A549 (cell line): ENCODE data around the gene MEIOC. TPM values are rescaled to one million over a fixed set of nuclear protein-coding genes. Genes with fewer than 3 reads are reported as not detected.
A peak's percentile ranks its signal among the peaks of the same experiment; 100 is the strongest.
"Not testable (repeated sequence)": the region's sequence is repeated elsewhere in the genome, so short reads cannot be mapped to it uniquely, and the experiment has no call there.

ENCODE experiments used
- ATAC-seq, 2 experiments: fragments of 200-7000 bp in 1 of 2; fragments of >200 bp in 1 of 2; cut with Nextera tagmentation in 1 of 2; cut with Tn5 transposase in 1 of 2; 3 replicates each; pipeline versions ENCODE4 v1.8.0 to v1.9.1; 2018 to 2020; ENCODE audit warnings: mild to moderate bottlenecking in 1 of 2, moderate library complexity in 1 of 2
- CTCF ChIA-PET: fragments of 300-600 bp; sonication (Branson Sonifier 250); formaldehyde crosslinking; extraction: SDS; loops from one replicate; lab custom pipeline; 2021; ENCODE audit warnings: antibody characterized with exemption, inconsistent platforms; lab: Yijun Ruan, JAX
- POLR2A ChIA-PET: fragments of 350-600 bp; formaldehyde crosslinking; extraction: SDS; loops from one replicate; lab custom pipeline; 2021; ENCODE audit warnings: antibody characterized with exemption, inconsistent platforms; lab: Yijun Ruan, JAX
- DNase-seq, 2 experiments: peaks; one replicate each; pipeline versions ENCODE4 v3.0.0 to v3.0.0-alpha.2; 2011 to 2016; ENCODE audit warnings: low read depth in 1 of 2, low spot score in 1 of 2
- FAIRE-seq: peaks from 2 replicates; lab custom pipeline; 2011; peaks lifted over from hg19 to GRCh38; lab: Jason Lieb, UNC
- H3K27ac ChIP-seq, 2 experiments: fragments of >200 bp; sonication (Bioruptor Twin); formaldehyde crosslinking; 3 replicates each; pipeline ENCODE4 v1.5.1; 2016 to 2017
- H3K4me1 ChIP-seq: fragments of >200 bp; sonication (Bioruptor Twin); formaldehyde crosslinking; 3 replicates; pipeline ENCODE4 v1.6.1; 2016
- H3K4me2 ChIP-seq: fragments of >200 bp; sonication (Bioruptor Twin); formaldehyde crosslinking; 3 replicates; pipeline ENCODE4 v1.6.1; 2016
- H3K4me3 ChIP-seq: fragments of >200 bp; sonication (Bioruptor Twin); formaldehyde crosslinking; 3 replicates; pipeline ENCODE4 v1.5.1; 2016
- H3K9me3 ChIP-seq: fragments of >200 bp; sonication (Bioruptor Twin); formaldehyde crosslinking; 3 replicates; pipeline ENCODE4 v1.6.1; 2016
- BHLHE40 ChIP-seq: IDR thresholded peaks from 2 replicates; pipeline ENCODE4 v1.6.1; 2012; ENCODE audit warnings: low read depth, low read length, inconsistent platforms
- CEBPB ChIP-seq, 2 experiments: fragments of >200 bp in 1 of 2; sonication (Bioruptor Twin) in 1 of 2; formaldehyde crosslinking in 1 of 2; IDR thresholded peaks; 2 replicates each; pipeline ENCODE4 v1.6.1; 2012 to 2016
- EHF ChIP-seq: fragments of 250-450 bp; sonication (Bioruptor Pico); IDR thresholded peaks from 2 replicates; pipeline ENCODE4 v1.5.0; 2020; ENCODE audit warnings: mild to moderate bottlenecking
- ESRRA ChIP-seq: fragments of 150-350 bp; IDR thresholded peaks from 2 replicates; pipeline ENCODE4 v1.6.1; 2014; ENCODE audit warnings: mild to moderate bottlenecking, low read length, borderline replicate concordance
- FOSL2 ChIP-seq, 2 experiments: fragments of 450-650 bp in 1 of 2; fragments of >200 bp in 1 of 2; sonication (Bioruptor Twin) in 1 of 2; formaldehyde crosslinking; IDR thresholded peaks; 2 replicates each; pipeline versions ENCODE4 v1.5.0 to v1.6.1; 2016 to 2020; ENCODE audit warnings: mild to moderate bottlenecking in 1 of 2, moderate library complexity in 1 of 2
- GATA3 ChIP-seq: IDR thresholded peaks from 2 replicates; pipeline ENCODE4 v1.6.1; 2012; ENCODE audit warnings: borderline replicate concordance
- HDAC2 ChIP-seq: fragments of 200-600 bp; sonication (generic); IDR thresholded peaks from 2 replicates; pipeline ENCODE4 v1.6.1; 2016
- HEYL ChIP-seq: fragments of 250-450 bp; sonication (Bioruptor Pico); IDR thresholded peaks from 2 replicates; pipeline ENCODE4 v1.8.0; 2021; ENCODE audit warnings: mild to moderate bottlenecking, moderate library complexity
- KDM1A ChIP-seq: fragments of 200-600 bp; sonication (generic); IDR thresholded peaks from 2 replicates; pipeline ENCODE4 v1.6.1; 2016; ENCODE audit warnings: low read depth, mild to moderate bottlenecking
- MAFK ChIP-seq: fragments of 450-650 bp; IDR thresholded peaks from 2 replicates; pipeline ENCODE4 v1.6.1; 2014; ENCODE audit not compliant: partially characterized antibody
- MYC ChIP-seq: IDR thresholded peaks from 2 replicates; pipeline ENCODE4 v1.6.1; 2012; ENCODE audit warnings: mild to moderate bottlenecking, inconsistent platforms, low read length, improper control_type of control experiment, borderline replicate concordance
- NPAS2 ChIP-seq: fragments of 250-450 bp; sonication (Bioruptor Pico); IDR thresholded peaks from 2 replicates; pipeline ENCODE4 v1.8.0; 2022; ENCODE audit warnings: mild to moderate bottlenecking, moderate library complexity, borderline replicate concordance
- RAD21 ChIP-seq, 2 experiments: fragments of >200 bp in 1 of 2; sonication (Bioruptor Twin) in 1 of 2; formaldehyde crosslinking in 1 of 2; IDR thresholded peaks in 1 of 2; conservative IDR thresholded peaks in 1 of 2; 2 replicates in 1 of 2; 3 replicates in 1 of 2; pipeline ENCODE4 v1.6.1; 2012 to 2018; ENCODE audit warnings: inconsistent platforms in 1 of 2
- RARB ChIP-seq: fragments of 250-450 bp; sonication (Bioruptor Pico); IDR thresholded peaks from 2 replicates; pipeline ENCODE4 v1.8.0; 2021; ENCODE audit warnings: mild to moderate bottlenecking, moderate library complexity
- RNF2 ChIP-seq: fragments of 200-600 bp; sonication (generic); IDR thresholded peaks from 2 replicates; pipeline ENCODE4 v1.6.1; 2016; ENCODE audit warnings: low read depth, mild to moderate bottlenecking, antibody characterized with exemption, moderate library complexity, borderline replicate concordance
- SMC3 ChIP-seq: fragments of >200 bp; sonication (Bioruptor Twin); formaldehyde crosslinking; IDR thresholded peaks from 3 replicates; pipeline ENCODE4 v1.6.1; 2018; ENCODE audit warnings: inconsistent platforms
- ZC3H11A ChIP-seq: fragments of 450-650 bp; IDR thresholded peaks from 2 replicates; pipeline ENCODE4 v1.6.1; 2014; ENCODE audit warnings: antibody characterized with exemption, mild to moderate bottlenecking
- ZSCAN20 ChIP-seq: fragments of 250-450 bp; sonication (Bioruptor Pico); IDR thresholded peaks from 2 replicates; pipeline ENCODE4 v1.8.0; 2022; ENCODE audit warnings: mild to moderate bottlenecking, moderate library complexity
- WGBS: methylation state at CpG from one replicate; pipeline ENCODE4 v1.1.6; 2017; ENCODE audit errors: missing lambda C conversion rate; 5-methylcytosine and 5-hydroxymethylcytosine counted together
- polyA plus RNA-seq, 4 experiments: library from polyadenylated mRNA; depleted of rRNA in 3 of 4; stranded (reverse); fragments of >200 nt; fragmentation: RNase III in 1 of 4; extraction: RNeasy Plus Mini Kit Qiagen cat#74134 plus additional on column Dnase treatment in 1 of 4; gene quantifications; 2 replicates in 3 of 4; 3 replicates in 1 of 4; pipeline ENCODE4 v1.2.3, GENCODE V29; 2011 to 2017
- TF ChIP-seq, protein P1 (sequence below): fragments of >200 bp; sonication (Bioruptor Twin); formaldehyde crosslinking; IDR thresholded peaks from 3 replicates; pipeline ENCODE4 v1.5.1; 2016
- TF ChIP-seq, protein P2 (sequence below): IDR thresholded peaks from 2 replicates; pipeline ENCODE4 v1.6.1; 2012

Gene MEIOC
- polyA plus RNA-seq, 2 of the 4 experiments (the other 2 are of a cell fraction): 5.9 to 18.2 TPM

DNA sequence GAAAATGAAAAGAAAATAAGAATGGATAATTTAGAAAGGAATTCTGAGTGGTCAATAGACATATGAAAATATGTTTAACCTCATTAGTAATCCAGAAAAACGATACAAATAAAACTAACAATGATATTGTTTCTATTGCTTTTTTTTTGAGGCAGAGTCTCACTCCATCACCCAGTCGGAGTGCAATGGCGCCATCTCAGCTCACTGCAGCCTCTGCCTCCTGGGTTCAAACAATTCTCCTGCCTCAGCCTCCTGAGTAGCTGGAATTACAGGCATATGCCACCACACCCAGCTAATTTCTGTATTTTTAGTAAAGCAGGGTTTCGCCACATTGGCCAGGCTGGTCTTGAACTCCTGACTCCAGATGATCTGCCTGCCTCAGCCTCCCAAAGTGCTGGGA is 21.9 kb upstream of the MEIOC start:
- TF ChIP-seq, protein P1, sequence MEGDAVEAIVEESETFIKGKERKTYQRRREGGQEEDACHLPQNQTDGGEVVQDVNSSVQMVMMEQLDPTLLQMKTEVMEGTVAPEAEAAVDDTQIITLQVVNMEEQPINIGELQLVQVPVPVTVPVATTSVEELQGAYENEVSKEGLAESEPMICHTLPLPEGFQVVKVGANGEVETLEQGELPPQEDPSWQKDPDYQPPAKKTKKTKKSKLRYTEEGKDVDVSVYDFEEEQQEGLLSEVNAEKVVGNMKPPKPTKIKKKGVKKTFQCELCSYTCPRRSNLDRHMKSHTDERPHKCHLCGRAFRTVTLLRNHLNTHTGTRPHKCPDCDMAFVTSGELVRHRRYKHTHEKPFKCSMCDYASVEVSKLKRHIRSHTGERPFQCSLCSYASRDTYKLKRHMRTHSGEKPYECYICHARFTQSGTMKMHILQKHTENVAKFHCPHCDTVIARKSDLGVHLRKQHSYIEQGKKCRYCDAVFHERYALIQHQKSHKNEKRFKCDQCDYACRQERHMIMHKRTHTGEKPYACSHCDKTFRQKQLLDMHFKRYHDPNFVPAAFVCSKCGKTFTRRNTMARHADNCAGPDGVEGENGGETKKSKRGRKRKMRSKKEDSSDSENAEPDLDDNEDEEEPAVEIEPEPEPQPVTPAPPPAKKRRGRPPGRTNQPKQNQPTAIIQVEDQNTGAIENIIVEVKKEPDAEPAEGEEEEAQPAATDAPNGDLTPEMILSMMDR: peak; percentile 39
- TF ChIP-seq RAD21 (conservative IDR thresholded peaks at IDR 0.05 in 1 of 2, IDR thresholded peaks at IDR 0.05 in 1 of 2): peak; percentile 57 to 59
- peak; percentile 19; the same call in 1 of the 3 replicates for TF ChIP-seq SMC3
- H3K9me3 ChIP-seq, H3K4me3 ChIP-seq, DNase-seq, H3K4me2 ChIP-seq, FAIRE-seq, ATAC-seq: not testable (repeated sequence)
- WGBS: 56% methylated on average over 4 of the region's 4 CpGs
- ChIA-PET CTCF (interaction anchor here (0.6 to 15.2 kb wide), 22 partner anchors 8 to 756 kb away, joined by 3 to 324 read pairs (median 4); no protein-coding TSS in a partner anchor), POLR2A (interaction anchor here (0.9 kb wide), 1 partner anchor 77 kb away, joined by 5 read pairs; the partner anchor contains the start of gene FZD2)
- Histone ChIP-seq H3K4me1 (peaks cover 22% of the 10 kb centered on the region), H3K27ac (peak overlapping the region; percentile 8 to 68; a peak in 4 of 6 replicates)

DNA sequence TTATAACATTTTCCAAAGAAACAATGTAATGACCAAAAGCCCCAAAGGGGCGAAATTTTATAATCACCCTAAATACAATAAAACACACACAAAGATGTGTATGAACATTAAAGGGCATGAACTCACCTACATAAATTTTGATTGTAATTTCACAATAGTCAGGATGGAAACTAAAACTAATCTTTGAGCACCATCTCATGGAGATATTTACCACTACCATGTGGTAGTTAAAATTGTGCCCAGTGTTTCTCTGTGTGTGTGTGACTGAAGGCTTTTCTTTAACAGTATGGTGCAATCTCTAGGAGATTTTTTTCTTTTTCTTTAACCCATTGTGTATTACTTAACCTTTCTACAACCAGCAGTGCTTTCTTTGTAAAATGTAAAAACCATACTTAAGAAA is 19.7 kb upstream of the MEIOC start:
- ChIA-PET CTCF (interaction anchor here (0.8 to 15.2 kb wide), 27 partner anchors 10 to 426 kb away, joined by 3 to 324 read pairs (median 6); partner anchors contain the start of genes GPATCH8 and MEIOC), POLR2A (no interaction called here)
- ATAC-seq (peak; percentile 88 to 94), FAIRE-seq (peak; percentile 98), DNase-seq (peak; percentile 67 to 69)
- 3% methylated on average over 1 of the region's 1 CpG for WGBS
- Histone ChIP-seq H3K4me3 (no peak overlapping the region), H3K4me2 (0 out of 3 replicates have a peak overlapping the region, but pooled peaks have one; percentile 4), H3K27ac (peak overlapping the region in 1 of 2 experiments; percentile 1; a peak in 1 of 6 replicates), H3K9me3 (no peaks in the 10 kb centered on the region), H3K4me1 (peaks cover 22% of the 10 kb centered on the region)
- TF ChIP-seq EHF (no peak), FOSL2 (IDR thresholded peaks at IDR 0.05) (no peak), FOSL2 (CRISPR knock-in tag; IDR thresholded peaks at IDR 0.05) (no peak), RARB (CRISPR knock-in tag) (no peak), HEYL (CRISPR knock-in tag) (no peak), KDM1A (no peak), CEBPB (IDR thresholded peaks at IDR 0.05) (peak; percentile 89 to 97), ZC3H11A (no peak), NPAS2 (no peak), ZSCAN20 (no peak), RAD21 (conservative IDR thresholded peaks at IDR 0.05 in 1 of 2, IDR thresholded peaks at IDR 0.05 in 1 of 2) (peak; percentile 99), GATA3 (no peak), BHLHE40 (0 out of 2 replicates have a peak, but pooled peaks have one; percentile 12), HDAC2 (no peak), SMC3 (peak; percentile 100)
- TF ChIP-seq, protein P1: peak; percentile 97
- TF ChIP-seq, protein P2, sequence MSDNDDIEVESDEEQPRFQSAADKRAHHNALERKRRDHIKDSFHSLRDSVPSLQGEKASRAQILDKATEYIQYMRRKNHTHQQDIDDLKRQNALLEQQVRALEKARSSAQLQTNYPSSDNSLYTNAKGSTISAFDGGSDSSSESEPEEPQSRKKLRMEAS: peak; percentile 61; the same call in 1 of the 2 replicates

DNA sequence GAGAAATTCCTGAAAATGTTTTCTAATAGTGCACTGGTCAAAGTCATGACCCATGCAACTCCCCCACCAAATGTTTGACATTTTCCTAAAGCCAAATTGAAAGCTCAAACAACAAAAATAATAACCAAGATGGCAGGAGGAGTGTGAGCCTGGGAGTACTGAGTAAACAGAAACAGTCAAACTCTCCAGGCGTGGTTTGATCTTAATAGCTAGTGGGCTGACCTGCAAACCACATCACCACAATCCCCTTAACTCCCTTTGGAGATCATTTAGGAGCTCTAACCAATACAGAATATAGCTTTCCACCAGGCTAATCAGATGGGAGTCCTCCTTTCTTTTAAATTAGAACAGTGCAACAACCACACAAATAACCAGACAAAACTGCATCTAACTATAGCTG is 19.2 kb upstream of the MEIOC start:
- Histone ChIP-seq H3K4me3 (no peak overlapping the region), H3K27ac (no peak overlapping the region), H3K4me1 (peaks cover 22% of the 10 kb centered on the region), H3K4me2 (0 out of 3 replicates have a peak overlapping the region, but pooled peaks have one; percentile 4), H3K9me3 (no peaks in the 10 kb centered on the region)
- TF ChIP-seq GATA3 (no peak), NPAS2 (no peak), MAFK (no peak), SMC3 (no peak), MYC (no peak), ESRRA (no peak), RNF2 (no peak)
- no peak for DNase-seq
- ChIA-PET POLR2A (no interaction called here), CTCF (interaction anchor here (0.6 to 5.7 kb wide), 51 partner anchors 9 to 522 kb away, joined by 3 to 181 read pairs (median 4); partner anchors contain the start of genes FZD2, GPATCH8, ITGA2B and MEIOC)
- no peak for FAIRE-seq
- ATAC-seq: no peak
- 34% methylated on average over 1 of the region's 1 CpG for WGBS
